ENCODE data around the gene DOP1B. TPM values are rescaled to one million over a fixed set of nuclear protein-coding genes. Genes with fewer than 3 reads are reported as not detected.

Gene DOP1B
- total RNA-seq, 6 donors from 2014 or later, result 13.7 to 78.6 (median 23.0) TPM

GRCh38 chr21:36170823-36171222 is 14.2 kb downstream of the DOP1B start:
- WGBS, 2 donors, result 95 to 98% methylated on average over 6 of the region's 6 CpGs
- peaks cover 0 to 25% (median 1%) of the 10 kb centered on the region in 4 donors for H3K36me3 ChIP-seq
- no peak overlapping the region for H3K27ac ChIP-seq
- peaks cover 0 to 14% (median 7%) of the 10 kb centered on the region in 4 donors for H3K4me1 ChIP-seq
- H3K27me3 ChIP-seq, result no peaks in the 10 kb centered on the region
- H3K9me3 ChIP-seq, result no peaks in the 10 kb centered on the region
- DNase-seq (no peak), ATAC-seq (ENCODE audit: low FRiP score in 2 of 2) (no peak)
- H3K4me3 ChIP-seq, result no peak overlapping the region
- TF ChIP-seq POLR2AphosphoS5 (IDR thresholded peaks at IDR 0.05) (no peak), EP300 (IDR thresholded peaks at IDR 0.05) (no peak), CTCF (IDR thresholded peaks at IDR 0.05) (no peak), POLR2A (IDR thresholded peaks at IDR 0.05) (no peak)

- no peak for DNase-seq
- Histone ChIP-seq H3K4me1 (peaks cover 0 to 14% (median 7%) of the 10 kb centered on the region in 4 donors), H3K27ac (no peak overlapping the region), H3K36me3 (peaks cover 0 to 20% (median 0%) of the 10 kb centered on the region in 4 donors), H3K27me3 (no peaks in the 10 kb centered on the region), H3K4me3 (no peak overlapping the region), H3K9me3 (no peaks in the 10 kb centered on the region)
- ATAC-seq (ENCODE audit: low FRiP score in 2 of 2), result no peak
- 88 to 89% methylated on average over 5 of the region's 5 CpGs for WGBS, 2 donors
- no peak for TF ChIP-seq EP300 (IDR thresholded peaks at IDR 0.05)
- TF ChIP-seq CTCF (IDR thresholded peaks at IDR 0.05), result no peak
- TF ChIP-seq POLR2A (IDR thresholded peaks at IDR 0.05), result no peak
- TF ChIP-seq POLR2AphosphoS5 (IDR thresholded peaks at IDR 0.05), result no peak
Measured at GRCh38 chr21:36171336-36171735, 14.7 kb downstream of the DOP1B start.

GRCh38 chr21:36171741-36172331 is 15.2 kb downstream of the DOP1B start:
- ATAC-seq (ENCODE audit: low FRiP score in 2 of 2) (peak; percentile 12 to 48), DNase-seq (no peak)
- Histone ChIP-seq H3K4me1 (peaks cover 0 to 14% (median 7%) of the 10 kb centered on the region in 4 donors), H3K36me3 (peaks cover 0 to 15% (median 0%) of the 10 kb centered on the region in 4 donors), H3K9me3 (no peaks in the 10 kb centered on the region), H3K27me3 (no peaks in the 10 kb centered on the region), H3K4me3 (no peak overlapping the region), H3K27ac (peak overlapping the region in 1 of 4 donors; percentile 21)
- no peak for TF ChIP-seq POLR2A (IDR thresholded peaks at IDR 0.05)
- TF ChIP-seq CTCF (IDR thresholded peaks at IDR 0.05), result no peak
- no peak for TF ChIP-seq EP300 (IDR thresholded peaks at IDR 0.05)
- no peak for TF ChIP-seq POLR2AphosphoS5 (IDR thresholded peaks at IDR 0.05)
- WGBS, 2 donors, result 68 to 81% methylated on average over 6 to 9 of the region's 9 CpGs

- Histone ChIP-seq H3K27me3 (no peaks in the 10 kb centered on the region), H3K27ac (no peak overlapping the region), H3K9me3 (no peaks in the 10 kb centered on the region), H3K4me1 (peaks cover 0 to 14% (median 7%) of the 10 kb centered on the region in 4 donors), H3K36me3 (peaks cover 0 to 3% (median 0%) of the 10 kb centered on the region in 4 donors), H3K4me3 (no peak overlapping the region)
- ATAC-seq (ENCODE audit: low FRiP score in 2 of 2) (no peak), DNase-seq (no peak)
- no peak for TF ChIP-seq POLR2A (IDR thresholded peaks at IDR 0.05)
- WGBS, 2 donors, result 96 to 99% methylated on average over 6 of the region's 6 CpGs
Measured at GRCh38 chr21:36174780-36175179, 18.2 kb downstream of the DOP1B start.

- ATAC-seq (ENCODE audit: low FRiP score in 2 of 2) (no peak), DNase-seq (no peak)
- Histone ChIP-seq H3K27me3 (no peaks in the 10 kb centered on the region), H3K9me3 (no peaks in the 10 kb centered on the region), H3K4me3 (no peak overlapping the region), H3K27ac (no peak overlapping the region), H3K36me3 (no peaks in the 10 kb centered on the region), H3K4me1 (peaks cover 0 to 16% (median 7%) of the 10 kb centered on the region in 4 donors)
- WGBS, 2 donors, result 66 to 73% methylated on average over 6 to 7 of the region's 7 CpGs
- TF ChIP-seq CTCF (IDR thresholded peaks at IDR 0.05), result no peak
Measured at GRCh38 chr21:36175771-36176565, 19.3 kb downstream of the DOP1B start.
